ENCODE measurements around the gene YIF1B. TPM values are rescaled to one million over a fixed set of nuclear protein-coding genes. Genes with fewer than 3 reads are reported as not detected.

The YIF1B gene
- total RNA-seq, 1 experiment from 2014 or later: 49.2 TPM

DNA sequence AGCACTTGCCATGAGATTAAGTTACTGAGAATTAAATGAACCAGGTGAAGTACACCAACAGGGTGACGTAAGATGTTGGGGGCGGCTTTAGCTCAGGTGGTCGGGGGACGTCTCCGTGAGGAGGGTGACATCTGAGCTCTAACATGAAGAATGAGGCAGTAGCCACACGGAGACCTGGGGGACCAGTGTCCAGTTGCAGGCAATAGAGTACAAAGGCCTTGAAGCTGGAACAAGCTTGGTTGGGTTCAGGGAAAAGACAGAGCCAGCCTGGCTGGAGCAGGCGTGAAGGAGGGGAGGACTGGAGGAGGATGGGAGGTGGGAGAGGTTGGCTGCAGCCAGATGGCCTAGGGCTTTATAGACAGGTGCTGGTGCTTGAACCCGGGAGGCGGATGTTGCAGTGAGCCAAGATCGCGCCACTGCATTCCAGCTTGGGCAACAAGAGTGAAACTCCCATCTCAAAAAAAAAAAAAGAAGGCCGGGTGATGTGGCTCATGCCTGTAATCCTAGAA lies 49.8 kb downstream of the YIF1B start:
- peaks cover 39% of the 10 kb centered on the region for H3K4me1 Mint-ChIP-seq (ENCODE audit: insufficient read depth, unreplicated experiment)
- TF ChIP-seq, protein P1, sequence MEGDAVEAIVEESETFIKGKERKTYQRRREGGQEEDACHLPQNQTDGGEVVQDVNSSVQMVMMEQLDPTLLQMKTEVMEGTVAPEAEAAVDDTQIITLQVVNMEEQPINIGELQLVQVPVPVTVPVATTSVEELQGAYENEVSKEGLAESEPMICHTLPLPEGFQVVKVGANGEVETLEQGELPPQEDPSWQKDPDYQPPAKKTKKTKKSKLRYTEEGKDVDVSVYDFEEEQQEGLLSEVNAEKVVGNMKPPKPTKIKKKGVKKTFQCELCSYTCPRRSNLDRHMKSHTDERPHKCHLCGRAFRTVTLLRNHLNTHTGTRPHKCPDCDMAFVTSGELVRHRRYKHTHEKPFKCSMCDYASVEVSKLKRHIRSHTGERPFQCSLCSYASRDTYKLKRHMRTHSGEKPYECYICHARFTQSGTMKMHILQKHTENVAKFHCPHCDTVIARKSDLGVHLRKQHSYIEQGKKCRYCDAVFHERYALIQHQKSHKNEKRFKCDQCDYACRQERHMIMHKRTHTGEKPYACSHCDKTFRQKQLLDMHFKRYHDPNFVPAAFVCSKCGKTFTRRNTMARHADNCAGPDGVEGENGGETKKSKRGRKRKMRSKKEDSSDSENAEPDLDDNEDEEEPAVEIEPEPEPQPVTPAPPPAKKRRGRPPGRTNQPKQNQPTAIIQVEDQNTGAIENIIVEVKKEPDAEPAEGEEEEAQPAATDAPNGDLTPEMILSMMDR (IDR thresholded peaks at IDR 0.05; ENCODE audit: unreplicated experiment): no peak
- no TSS peak for BruUV-seq (replicated peaks)
- H3K27me3 Mint-ChIP-seq (ENCODE audit: insufficient read depth, unreplicated experiment): no peaks in the 10 kb centered on the region
- DNase-seq (ENCODE audit: unreplicated experiment): peak; percentile 76
- H3K27ac Mint-ChIP-seq (ENCODE audit: low read depth, unreplicated experiment): peak overlapping the region; percentile 89
- no peaks in the 10 kb centered on the region for H3K9me3 Mint-ChIP-seq (ENCODE audit: unreplicated experiment)
- H3K4me3 Mint-ChIP-seq (ENCODE audit: unreplicated experiment): peak overlapping the region; percentile 78
- CTCF ChIA-PET: interaction anchor here (0.6 to 2.4 kb wide), 13 partner anchors 11 to 373 kb away, joined by 3 to 28 read pairs (median 3); partner anchors contain the start of genes CATSPERG and SIPA1L3
- POLR2A ChIA-PET: interaction anchor here (0.9 to 5.8 kb wide), 20 partner anchors 10 to 1273 kb away, joined by 3 to 82 read pairs (median 6); partner anchors contain the start of genes ACTN4, CATSPERG, KCNK6 and PSMD8
- peaks cover 12% of the 10 kb centered on the region for H3K36me3 Mint-ChIP-seq (ENCODE audit: insufficient read depth, unreplicated experiment)
- intact Hi-C loops (cut with micrococcal nuclease): no loop called here

- peak overlapping the region; percentile 89 for H3K27ac Mint-ChIP-seq (ENCODE audit: low read depth, unreplicated experiment)
- H3K4me3 Mint-ChIP-seq (ENCODE audit: unreplicated experiment): peak overlapping the region; percentile 78
- CTCF ChIA-PET: interaction anchor here (0.6 to 2.3 kb wide), 11 partner anchors 17 to 372 kb away, joined by 3 to 28 read pairs (median 3); partner anchors contain the start of genes CATSPERG and SIPA1L3
- H3K4me1 Mint-ChIP-seq (ENCODE audit: insufficient read depth, unreplicated experiment): peaks cover 36% of the 10 kb centered on the region
- peak; percentile 54 for DNase-seq (ENCODE audit: unreplicated experiment)
- TSS peak; percentile 67 for BruUV-seq (replicated peaks)
- intact Hi-C loops (cut with micrococcal nuclease): no loop called here
- H3K27me3 Mint-ChIP-seq (ENCODE audit: insufficient read depth, unreplicated experiment): no peaks in the 10 kb centered on the region
- POLR2A ChIA-PET: interaction anchor here (0.7 to 5.8 kb wide), 21 partner anchors 11 to 1274 kb away, joined by 3 to 82 read pairs (median 5); partner anchors contain the start of genes ACTN4, CATSPERG, KCNK6 and PSMD8
- H3K9me3 Mint-ChIP-seq (ENCODE audit: unreplicated experiment): no peaks in the 10 kb centered on the region
- TF ChIP-seq, protein P1 (IDR thresholded peaks at IDR 0.05; ENCODE audit: unreplicated experiment): no peak
- peaks cover 5% of the 10 kb centered on the region for H3K36me3 Mint-ChIP-seq (ENCODE audit: insufficient read depth, unreplicated experiment)
Observed at GRCh38 chr19:38265213-38265861, 50.4 kb downstream of the YIF1B start.

DNA sequence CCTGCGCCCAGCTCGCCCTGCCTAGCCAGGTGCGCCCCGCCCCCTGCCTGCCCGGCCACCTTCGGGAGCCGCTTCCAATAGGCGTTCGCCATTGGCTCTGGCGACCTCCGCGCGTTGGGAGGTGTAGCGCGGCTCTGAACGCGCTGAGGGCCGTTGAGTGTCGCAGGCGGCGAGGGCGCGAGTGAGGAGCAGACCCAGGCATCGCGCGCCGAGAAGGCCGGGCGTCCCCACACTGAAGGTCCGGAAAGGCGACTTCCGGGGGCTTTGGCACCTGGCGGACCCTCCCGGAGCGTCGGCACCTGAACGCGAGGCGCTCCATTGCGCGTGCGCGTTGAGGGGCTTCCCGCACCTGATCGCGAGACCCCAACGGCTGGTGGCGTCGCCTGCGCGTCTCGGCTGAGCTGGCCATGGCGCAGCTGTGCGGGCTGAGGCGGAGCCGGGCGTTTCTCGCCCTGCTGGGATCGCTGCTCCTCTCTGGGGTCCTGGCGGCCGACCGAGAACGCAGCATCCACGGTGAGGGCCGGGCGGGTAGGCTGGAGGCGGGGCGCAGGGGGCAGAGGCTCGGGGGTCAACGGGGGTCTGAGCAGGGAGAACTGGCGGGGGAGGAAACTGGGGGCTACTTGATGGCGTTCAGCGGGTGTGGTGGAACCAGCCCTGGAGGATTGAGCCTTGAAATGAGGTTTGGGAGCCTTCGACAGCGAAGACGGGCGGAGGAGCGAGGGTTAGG lies 51.1 kb downstream of the YIF1B start, which contains the start of gene SPINT2:
Gene SPINT2, plus strand, starts transcription at position 88 of the 727 bp plus-strand sequence. Its CDS starts 320 bp downstream, at position 408.
- intact Hi-C loops (cut with micrococcal nuclease): loop anchor here (1.0 kb wide), 1 partner anchor 21 kb away; no protein-coding TSS in a partner anchor
- POLR2A ChIA-PET: interaction anchor here (0.7 to 5.8 kb wide), 21 partner anchors 11 to 1275 kb away, joined by 3 to 82 read pairs (median 4); partner anchors contain the start of genes CATSPERG, KCNK6 and PSMD8

More for the DNA sequence above, 51.1 kb downstream of the YIF1B start, which contains the start of gene SPINT2:
- H3K4me3 Mint-ChIP-seq (ENCODE audit: unreplicated experiment): peak within 1 kb of the TSS; percentile 78
- peak within 1 kb of the TSS; percentile 89 for H3K27ac Mint-ChIP-seq (ENCODE audit: low read depth, unreplicated experiment)
- TF ChIP-seq, protein P1 (IDR thresholded peaks at IDR 0.05; ENCODE audit: unreplicated experiment): no peak
- H3K4me1 Mint-ChIP-seq (ENCODE audit: insufficient read depth, unreplicated experiment): peaks cover 33% of the 10 kb centered on the region
- no peak for DNase-seq (ENCODE audit: unreplicated experiment)
- no peaks in the 10 kb centered on the region for H3K36me3 Mint-ChIP-seq (ENCODE audit: insufficient read depth, unreplicated experiment)
- CTCF ChIA-PET: interaction anchor here (0.6 to 2.3 kb wide), 13 partner anchors 12 to 371 kb away, joined by 3 to 28 read pairs (median 3); no protein-coding TSS in a partner anchor
- no peaks in the 10 kb centered on the region for H3K27me3 Mint-ChIP-seq (ENCODE audit: insufficient read depth, unreplicated experiment)
- BruUV-seq (replicated peaks): no TSS peak
- no peaks in the 10 kb centered on the region for H3K9me3 Mint-ChIP-seq (ENCODE audit: unreplicated experiment)

Measured in MCF 10A (cell line).